IPS-18c (cell line): Measurements from ENCODE around the gene NAT9.

Source experiments
- H3K4me3 ChIP-seq: 2 replicates; pipeline ENCODE4 v1.7.0; 2013; ENCODE audit warnings: low read depth, mild to moderate bottlenecking, low read length, moderate library complexity; ENCODE audit not compliant: insufficient read depth
- H3K9me3 ChIP-seq: one replicate; pipeline ENCODE4 v1.6.1; 2013; ENCODE audit warnings: mild to moderate bottlenecking, low read length, moderate library complexity; ENCODE audit not compliant: control insufficient read depth, insufficient read depth

NAT9 gene

GRCh38 chr17:74732042-74732867 lies 43.9 kb downstream of the NAT9 start:
- Histone ChIP-seq H3K4me3 (no peak overlapping the region), H3K9me3 (no peaks in the 10 kb centered on the region)

DNA sequence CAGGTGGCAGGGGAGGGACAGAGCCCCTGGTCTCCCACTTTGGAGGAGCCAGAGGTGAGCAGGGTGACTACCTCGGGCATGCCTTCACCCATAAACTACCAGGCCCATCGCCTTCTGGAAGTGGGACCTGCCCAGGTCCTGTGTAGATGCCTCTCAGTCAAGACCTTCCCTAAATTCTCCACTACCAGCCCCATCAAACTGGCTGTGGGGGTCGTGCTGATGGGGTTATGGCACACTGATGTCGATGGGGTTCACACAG lies 44.9 kb downstream of the NAT9 start:
- Histone ChIP-seq H3K9me3 (no peaks in the 10 kb centered on the region), H3K4me3 (no peak overlapping the region)

DNA sequence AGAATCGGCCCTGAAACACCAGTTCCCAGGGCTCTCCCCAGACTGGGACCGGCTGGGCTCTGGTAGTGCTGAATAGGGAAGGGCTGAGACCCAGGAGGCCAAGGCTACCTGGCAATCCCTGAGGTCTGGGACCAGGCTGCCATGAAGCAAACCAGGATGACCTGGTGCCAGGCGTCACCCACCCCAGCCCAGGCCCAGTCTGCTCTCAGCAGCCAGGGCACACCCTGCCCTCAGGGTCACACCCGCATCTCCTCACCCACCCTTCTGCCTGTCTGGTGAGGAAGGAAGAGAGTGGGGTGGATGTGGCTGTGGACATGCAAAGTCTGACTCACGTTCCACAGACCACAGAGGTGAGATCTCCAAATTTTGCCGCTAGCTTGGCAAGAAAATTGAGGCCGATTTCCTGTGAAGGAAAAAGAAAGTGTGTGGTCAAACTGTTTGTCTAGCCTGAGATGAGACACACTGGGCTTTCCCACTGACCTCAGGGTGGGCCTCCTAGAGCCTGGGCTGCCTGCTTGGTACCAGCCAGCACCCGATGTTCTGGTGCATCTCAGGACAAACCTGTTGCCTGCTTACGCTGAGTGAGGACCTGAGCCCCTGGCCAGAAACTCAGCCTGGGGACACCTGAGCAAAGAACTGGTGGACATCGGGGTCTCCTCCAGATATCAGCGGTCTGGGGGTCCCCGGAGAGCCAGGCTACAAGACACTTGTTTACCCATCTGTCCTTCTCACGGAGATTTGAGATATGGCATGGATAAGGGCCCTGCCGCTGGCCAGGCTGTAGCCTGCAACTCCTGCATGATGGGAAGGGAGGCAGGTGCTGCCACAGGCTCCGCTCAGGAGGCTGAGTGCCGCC lies 45.4 kb downstream of the NAT9 start:
- no peak overlapping the region for H3K4me3 ChIP-seq
- no peaks in the 10 kb centered on the region for H3K9me3 ChIP-seq

GRCh38 chr17:74729866-74730265 lies 46.3 kb downstream of the NAT9 start:
- Histone ChIP-seq H3K9me3 (no peaks in the 10 kb centered on the region), H3K4me3 (no peak overlapping the region)

- no peaks in the 10 kb centered on the region for H3K9me3 ChIP-seq
- H3K4me3 ChIP-seq, result no peak overlapping the region
Observed at GRCh38 chr17:74729368-74729767, 46.8 kb downstream of the NAT9 start.

DNA sequence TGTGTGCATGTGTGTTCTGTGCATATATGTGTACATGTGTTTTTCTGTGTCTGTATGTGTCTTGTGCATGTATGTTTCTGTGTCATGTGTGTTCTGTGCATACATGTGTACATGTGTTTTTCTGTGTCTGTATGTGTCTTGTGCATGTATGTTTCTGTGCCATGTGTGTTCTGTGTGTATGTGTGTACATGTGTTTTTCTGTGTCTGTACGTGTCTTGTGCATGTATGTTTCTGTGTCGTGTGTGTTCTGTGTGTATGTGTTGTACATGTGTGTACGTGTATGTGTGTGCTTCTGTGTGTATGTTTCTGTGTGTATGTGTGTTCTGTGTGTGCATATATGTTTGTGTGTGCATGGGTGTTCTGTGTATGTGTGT lies 47.5 kb downstream of the NAT9 start:
- H3K9me3 ChIP-seq, result no peaks in the 10 kb centered on the region
- H3K4me3 ChIP-seq, result no peak overlapping the region

DNA sequence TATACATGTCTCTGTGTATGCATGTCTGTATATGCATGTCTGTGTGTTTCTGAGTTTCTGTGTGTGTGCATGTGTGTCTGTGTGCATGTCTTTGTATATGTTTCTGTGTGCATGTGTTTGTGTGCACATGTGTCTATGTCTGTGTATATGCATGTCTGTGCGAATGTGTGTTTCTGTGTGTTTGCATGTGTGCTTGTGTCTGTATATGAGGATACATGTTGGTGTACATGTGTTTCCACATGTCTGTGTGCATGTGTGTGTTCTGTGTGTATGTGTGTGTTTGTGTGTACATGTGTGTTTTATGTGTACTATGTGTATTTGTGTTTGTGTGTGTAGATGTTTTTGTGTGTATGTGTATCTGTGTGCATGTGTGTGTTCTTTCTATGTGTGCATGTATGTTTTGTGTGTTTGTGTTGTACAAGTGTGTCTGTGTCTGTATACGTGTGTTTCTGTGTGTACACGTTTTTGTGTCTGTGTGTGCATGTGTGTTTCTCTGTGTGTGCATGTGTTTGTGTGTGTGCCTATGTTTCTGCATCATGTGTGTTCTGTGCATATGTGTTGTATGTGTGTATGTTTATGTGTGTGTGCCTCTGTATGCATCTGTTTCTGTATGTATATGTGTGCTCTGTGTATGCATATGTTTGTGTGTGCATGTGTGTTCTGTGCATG lies 48.0 kb downstream of the NAT9 start:
- Histone ChIP-seq H3K4me3 (no peak overlapping the region), H3K9me3 (no peaks in the 10 kb centered on the region)

- no peaks in the 10 kb centered on the region for H3K9me3 ChIP-seq
- no peak overlapping the region for H3K4me3 ChIP-seq
Observed at GRCh38 chr17:74725111-74725510, 51.0 kb downstream of the NAT9 start.

DNA sequence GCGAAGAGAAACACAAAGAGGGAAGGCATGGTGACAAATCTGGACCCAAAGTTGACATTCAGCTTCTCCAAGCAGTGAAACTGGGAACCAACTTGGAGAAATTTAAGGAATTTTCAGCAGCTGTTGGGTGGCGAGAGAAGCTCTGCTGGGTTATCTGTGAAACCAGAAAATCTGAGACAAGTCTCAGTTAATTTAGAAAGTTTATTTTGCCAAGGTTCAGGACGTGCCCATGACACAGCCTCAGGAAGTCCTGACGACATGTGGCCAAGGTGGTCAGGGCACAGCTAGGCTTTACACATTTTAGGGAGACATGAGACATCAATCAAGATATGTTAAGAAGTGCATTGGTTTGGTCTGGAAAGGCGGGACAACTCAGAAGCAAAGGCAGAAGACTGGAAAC lies 52.3 kb downstream of the NAT9 start:
- Histone ChIP-seq H3K4me3 (no peak overlapping the region), H3K9me3 (no peaks in the 10 kb centered on the region)

- Histone ChIP-seq H3K9me3 (no peaks in the 10 kb centered on the region), H3K4me3 (no peak overlapping the region)
Observed at GRCh38 chr17:74722782-74723181, 53.4 kb downstream of the NAT9 start.
